HG03196 (cell line): ENCODE results near the gene DLX4.

Experiments used
- ATAC-seq: cut with Tn5 transposase; IDR thresholded peaks from one replicate; pipeline ENCODE4 v1.9.1; 2021; ENCODE audit not compliant: unreplicated experiment

The DLX4 gene

DNA sequence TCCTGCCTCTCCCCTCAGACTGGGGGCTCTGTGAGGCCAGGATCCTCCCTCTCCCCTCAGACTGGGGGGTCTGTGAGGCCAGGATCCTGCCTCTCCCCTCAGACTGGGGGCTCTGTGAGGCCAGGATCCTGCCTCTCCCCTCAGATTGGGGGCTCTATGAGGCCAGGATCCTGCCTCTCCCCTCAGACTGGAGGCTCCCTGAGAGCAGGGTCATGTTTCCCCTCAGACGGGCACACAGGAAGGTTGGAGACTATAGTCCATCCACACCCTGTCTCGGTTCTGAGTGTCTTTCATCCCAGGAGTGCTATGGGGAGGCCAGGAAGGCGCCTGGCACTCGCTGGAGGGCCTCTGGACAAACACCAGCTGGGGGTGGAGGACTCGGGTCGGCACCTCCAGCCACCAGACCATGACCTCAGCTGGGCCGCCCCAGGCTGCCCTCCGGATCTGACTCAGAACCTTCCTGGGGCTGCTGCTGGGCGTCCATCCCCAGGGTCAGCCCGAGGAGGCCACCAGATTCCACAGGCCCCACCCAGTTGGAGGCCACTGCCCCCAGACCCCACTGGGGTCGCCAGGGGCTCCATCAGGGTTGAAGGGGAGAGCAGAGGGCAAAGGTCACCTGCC is 21.9 kb upstream of the DLX4 start:
- ATAC-seq: no peak

DNA sequence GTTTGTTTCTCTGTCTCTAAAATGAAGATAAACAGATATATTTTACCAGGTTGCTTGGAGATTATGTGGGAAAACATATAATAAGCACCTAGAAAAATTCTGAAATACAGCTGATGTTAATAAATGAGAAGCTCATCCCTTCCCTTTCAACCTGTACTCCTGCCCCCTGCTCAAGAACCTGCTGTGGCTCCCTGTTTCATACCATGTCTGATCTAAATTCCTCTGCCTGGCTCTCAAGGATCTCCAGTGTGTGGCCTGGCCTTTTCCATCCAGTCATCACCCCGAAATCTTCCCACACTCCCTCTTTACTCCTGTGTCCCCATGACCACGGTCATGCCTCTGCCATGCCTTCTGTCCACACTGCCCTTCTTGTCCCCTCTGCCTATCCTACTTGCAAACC is 19.4 kb upstream of the DLX4 start:
- ATAC-seq: no peak

DNA sequence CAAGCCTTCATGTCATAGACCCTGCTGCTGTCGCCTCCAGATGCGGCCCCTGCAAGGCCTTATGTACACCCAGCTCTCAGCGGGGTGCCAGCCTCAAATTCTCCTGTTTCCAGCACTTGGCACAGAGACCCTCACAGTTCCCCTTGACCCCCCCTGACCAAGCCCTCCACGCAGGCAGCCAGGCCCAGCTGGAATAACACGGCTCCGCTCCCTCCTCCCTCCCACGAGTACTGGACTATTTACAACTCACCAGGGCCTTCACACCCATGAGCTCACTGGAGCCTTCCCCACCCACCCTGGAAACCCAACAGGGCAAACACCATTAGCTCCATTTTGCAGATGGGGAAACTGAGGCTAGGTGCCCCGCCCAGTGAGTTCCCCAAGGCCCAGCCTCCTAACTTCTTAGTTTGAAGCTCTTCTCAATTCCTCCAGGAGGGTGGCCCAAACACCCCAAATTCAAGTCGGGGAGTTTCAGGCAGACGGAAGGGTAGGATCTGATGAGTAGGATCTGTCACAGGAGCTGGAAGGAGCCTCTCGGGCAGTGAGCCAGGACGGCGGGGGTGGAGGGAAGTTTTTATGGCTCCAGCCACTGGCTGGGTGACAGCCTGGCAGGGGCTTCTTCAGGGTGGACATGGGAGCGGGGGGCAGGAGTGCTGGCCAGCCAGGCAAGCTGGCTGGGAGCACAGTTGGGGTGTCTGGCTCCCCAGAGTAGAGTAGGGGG is 17.5 kb upstream of the DLX4 start:
- ATAC-seq: no peak

DNA sequence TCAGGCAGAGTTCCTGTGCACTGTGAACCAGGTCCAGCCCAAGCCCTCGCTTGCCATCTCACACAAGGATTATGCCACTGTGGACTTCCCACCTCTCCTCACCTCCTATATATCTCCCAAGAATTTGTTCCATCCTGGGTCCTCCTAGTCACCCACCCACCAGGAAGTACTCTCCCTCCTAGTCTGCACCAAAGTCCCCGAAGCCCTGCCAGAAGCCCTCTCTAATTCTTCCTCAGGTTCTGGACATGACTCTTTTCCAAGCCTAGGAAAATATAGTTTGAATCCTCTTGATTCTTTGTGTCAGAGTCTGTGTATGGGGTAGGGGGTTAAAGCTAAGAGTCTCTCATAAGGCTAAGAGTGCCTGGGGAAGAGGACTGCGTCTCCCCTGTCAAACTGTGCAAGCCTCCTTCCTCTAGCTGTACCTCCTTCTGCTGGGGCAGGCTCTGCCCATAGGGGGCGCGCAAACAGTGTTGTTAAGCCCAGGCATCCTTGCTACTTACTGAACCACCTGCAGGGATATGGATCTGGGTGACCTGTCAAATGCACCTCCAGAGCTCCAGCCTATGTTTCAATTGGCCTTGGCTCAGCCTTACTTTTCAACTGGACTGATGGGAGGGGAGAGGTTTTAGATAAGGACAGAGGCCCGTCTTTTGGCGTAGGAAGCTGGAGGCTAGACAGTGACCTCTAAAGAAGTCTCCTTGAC is 16.6 kb upstream of the DLX4 start:
- ATAC-seq: no peak

DNA sequence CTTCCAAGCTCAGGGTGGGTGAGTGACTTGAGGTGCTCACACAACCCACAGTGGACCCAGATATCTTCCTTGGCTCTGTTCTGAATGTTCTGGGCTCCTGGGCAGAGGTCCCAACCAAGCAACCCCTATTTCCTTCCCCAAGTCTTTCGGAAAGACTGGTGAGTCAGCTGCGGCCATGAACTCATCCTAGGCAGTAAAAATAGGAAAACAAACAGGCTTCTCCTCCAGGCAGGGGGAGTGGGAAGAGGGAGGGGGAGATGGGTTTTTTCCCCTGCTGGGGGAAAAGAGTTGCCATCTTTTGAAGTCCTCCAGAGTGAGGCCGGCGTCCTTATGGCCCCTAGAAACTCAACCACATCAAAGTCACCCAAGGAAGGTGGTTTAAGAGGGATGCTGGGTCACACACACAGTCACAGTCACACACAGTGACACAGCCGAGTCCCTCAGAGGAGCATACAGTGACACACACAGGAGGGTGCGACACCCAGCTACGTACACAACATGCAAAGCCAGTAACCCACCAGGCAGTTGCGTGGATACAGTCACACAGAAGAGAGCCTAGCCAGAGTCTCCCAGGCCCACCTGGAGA is 16.0 kb upstream of the DLX4 start:
- ATAC-seq: no peak

DNA sequence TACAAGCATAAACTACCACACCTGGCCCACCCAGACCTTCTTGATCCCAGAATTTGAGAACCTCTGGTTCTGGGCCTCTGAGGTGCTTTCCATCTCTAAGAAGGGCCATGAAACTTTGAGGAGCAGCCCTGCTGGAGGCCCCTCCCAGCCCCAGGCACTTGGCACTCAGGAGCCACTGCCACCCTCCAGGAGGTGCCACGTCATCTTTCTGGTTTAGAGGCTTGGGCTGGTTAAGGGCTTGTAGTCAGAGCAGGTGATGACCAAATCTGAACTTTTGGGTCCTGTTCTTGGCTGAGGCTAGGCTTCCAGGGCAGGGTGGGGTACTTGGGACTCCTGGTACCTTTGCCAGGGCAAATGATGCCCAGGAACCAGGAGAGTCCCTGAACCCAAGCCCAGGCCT is 13.8 kb upstream of the DLX4 start:
- no peak for ATAC-seq

DNA sequence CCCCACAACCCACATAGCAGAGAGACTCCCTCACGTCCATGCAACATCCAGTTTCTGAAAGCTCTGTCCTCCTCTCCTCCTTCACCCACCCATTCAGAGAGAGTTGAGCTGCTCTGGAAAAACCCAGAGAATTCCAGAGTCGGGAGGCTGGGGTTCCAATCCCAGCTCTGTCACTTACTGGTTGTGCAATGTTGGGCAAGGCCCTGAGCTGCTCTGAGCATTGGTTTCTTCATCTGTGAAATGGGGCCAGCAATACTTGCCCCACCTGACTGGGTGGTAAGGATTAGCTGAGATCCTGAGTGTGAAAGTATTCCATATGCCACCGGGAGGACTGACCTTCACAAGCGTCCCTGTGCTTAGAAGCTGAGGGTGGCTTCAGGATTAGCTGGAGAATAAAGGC is 12.2 kb upstream of the DLX4 start:
- no peak for ATAC-seq

DNA sequence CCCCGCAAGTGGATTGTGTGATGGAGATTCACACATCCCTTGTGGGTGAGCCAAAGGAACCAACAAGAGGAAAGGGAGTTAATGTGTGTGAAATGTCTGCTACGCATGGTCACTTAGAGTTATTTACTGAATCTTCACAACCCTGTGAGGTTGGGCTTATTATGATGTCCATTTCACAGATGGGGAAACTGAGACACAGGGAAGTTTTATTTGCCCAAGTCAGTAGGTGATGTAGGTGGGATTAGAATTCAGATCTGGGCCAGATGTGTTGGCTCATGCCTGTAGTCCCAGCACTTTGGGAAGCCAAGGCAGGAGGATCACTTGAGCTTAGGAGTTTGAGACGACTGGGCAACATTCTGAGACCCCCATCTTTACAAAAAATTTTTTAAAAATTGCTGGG is 11.6 kb upstream of the DLX4 start:
- no peak for ATAC-seq

DNA sequence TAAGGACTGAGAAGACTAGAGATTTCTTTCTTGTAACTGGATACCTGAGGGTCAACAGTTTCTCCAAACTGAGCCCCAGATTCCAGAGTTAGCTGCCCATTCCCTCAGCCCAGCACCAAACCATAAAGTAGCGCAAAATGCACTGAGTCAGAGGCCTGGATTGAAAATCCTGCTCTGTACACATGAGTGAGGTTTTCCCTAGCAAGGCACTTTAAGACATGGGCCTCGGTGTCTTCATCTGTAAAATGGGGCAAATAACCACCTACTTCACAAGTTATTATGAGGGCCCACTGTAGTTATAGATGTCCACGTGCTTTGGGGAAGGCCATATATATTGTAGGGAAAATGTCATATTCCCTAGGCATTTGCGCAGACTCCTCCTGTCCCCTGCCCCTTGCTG is 10.3 kb upstream of the DLX4 start:
- ATAC-seq: no peak

DNA sequence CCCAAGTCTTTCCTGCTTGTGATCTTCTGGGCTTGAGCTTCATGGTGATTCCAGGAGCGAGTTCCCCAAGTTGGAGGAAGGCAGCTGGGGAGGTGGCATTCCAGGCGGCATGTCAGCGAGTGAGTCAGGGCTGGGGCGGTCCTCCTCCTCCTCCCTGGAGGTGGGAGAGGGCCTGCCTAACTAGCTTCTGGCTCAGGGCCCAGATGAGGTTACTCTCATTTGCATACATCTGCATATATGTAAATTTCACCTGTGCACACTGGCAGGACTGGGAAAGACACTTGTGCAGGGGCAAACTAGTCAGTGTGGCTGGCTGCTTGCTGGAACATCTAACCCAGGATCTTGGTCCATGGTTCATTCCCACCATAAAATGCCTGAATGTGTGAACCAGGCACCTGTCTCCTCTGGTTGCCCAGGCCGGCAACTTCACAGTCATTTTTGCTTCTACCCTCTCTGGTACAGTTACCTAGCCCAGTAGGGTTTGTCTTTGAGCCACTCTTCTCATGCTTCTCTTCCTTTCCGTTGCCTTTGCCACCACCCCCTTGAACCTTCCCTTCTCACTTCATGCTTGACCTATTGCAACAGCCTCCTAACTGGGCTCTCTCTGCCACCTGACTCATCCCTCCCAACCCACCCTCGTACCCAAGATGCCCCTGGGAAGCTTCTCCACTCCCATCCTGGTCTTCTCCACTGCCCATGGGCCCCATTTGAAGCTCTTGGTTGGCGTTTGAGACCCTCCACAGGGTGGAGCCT is 9.6 kb upstream of the DLX4 start:
- no peak for ATAC-seq

DNA sequence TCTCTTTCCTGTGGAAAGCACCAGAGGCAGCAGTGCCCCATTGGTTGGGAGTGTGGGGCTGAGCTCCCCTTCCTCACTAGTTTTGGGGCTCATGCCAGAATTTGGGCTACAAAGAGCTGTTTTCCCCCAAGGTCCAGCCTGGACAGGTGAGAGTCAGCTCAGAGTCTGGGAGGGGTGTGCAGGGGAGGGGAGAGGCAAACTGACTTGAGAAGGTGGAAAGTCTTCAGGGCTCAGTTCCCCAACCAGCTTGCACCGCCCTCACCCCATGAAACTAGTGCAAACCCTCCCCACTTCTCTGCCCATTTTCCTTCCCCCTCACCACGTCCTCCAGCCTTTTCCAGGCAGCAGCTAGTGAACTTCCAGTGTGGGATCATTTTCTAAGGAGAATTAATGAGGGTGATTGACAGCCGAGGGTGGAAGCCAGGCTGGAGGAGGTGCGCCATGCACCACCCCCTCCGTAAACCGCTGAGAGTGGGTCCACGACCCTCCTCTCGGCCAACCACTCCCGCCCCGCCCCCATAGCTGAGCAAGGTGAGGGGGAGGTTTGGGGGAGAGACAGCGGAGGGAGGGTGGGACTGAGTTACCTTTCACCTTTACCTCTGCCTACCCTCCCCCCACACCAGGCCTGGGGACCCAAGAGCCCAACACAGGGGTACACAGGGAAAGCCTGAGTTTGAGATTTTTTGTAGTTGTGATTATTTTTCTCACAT is 6.2 kb upstream of the DLX4 start:
- no peak for ATAC-seq

DNA sequence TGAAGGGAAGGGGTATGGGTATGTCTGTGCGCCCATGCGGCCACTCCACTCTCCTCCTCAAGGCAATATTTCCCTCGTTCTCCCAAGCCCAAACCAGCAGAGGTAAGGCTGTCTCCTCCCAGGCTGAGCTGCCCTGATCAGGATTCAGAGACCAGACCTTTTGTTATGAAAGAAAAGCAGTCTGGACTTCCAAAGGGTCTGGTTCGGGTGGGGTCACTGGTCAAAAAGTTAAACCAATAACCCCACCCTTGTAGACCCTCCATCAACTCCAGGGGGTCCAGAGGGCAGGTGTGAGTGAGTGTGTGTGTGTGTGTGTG is 5.7 kb upstream of the DLX4 start:
- ATAC-seq: no peak

DNA sequence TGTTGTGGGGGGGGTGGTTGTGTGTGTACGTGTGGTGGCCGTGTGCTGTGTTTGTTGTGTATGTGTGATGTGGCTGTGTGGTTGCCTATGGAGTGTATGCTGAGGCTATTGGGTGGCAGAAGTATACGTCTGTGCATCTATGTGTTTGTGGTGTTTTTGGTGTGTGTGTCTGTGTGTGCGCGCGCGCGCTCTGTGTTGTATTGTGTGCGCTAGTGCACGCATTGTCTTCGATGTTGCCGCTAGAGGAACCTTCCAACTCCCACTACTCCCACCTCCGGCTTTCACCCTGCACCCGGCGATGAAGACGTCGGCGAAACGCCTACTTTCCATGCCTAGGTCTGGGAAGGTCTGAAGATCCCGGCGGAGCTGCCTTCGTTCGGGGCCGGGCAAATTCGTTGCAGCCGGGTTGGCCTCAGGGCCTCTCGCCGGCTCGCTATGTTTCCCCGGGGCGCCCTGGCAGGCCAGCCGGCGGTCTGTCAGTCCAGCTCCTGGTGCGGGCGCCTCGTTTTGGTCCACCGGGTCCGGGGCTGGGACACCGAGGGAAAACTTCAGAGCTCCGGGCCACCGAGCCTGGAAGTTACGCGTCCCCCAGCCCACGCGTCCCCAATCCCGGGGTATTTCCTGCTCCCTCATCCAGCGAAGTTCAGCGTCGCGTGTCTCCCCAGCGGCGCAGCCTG is 5.2 kb upstream of the DLX4 start:
- ATAC-seq: no peak

DNA sequence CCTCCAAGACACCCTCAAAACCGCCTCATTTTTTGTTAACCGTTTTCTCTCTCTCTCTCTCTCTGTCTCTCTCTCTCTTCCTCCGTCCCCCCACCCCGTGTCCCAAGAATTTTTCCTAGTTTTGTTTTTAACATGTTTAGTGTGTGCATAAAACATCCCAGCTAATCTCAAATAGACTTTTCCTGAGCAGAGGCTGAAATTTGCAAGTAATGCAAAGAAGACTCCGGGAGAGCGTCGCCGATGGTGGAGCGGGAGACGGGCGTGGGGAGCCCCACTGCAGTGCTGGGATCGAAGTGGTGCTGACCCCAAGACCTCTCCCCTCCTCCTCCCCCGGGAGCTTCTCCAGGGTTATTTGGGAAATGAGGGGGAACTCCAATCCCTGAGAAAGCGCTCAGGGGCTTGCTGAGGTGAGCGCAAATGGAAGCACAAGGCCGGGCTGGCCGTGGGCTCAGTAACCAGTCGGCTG is 4.7 kb upstream of the DLX4 start:
- no peak for ATAC-seq

DNA sequence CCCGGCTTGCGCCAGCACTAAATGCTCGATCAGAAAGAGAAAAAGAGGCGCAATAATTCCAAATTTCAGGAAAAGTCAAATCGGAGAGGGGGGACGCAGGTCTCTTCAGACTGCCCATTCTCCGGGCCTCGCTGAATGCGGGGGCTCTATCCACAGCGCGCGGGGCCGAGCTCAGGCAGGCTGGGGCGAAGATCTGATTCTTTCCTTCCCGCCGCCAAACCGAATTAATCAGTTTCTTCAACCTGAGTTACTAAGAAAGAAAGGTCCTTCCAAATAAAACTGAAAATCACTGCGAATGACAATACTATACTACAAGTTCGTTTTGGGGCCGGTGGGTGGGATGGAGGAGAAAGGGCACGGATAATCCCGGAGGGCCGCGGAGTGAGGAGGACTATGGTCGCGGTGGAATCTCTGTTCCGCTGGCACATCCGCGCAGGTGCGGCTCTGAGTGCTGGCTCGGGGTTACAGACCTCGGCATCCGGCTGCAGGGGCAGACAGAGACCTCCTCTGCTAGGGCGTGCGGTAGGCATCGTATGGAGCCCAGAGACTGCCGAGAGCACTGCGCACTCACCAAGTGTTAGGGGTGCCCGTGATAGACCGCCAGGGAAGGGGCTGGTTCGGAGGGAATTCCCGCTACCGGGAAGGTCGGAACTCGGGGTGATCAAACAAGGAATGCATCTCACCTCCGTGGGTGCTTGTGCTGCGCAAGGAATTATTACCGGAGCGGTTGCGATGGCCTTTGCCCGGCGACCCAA is 4.0 kb upstream of the DLX4 start:
- no peak for ATAC-seq

DNA sequence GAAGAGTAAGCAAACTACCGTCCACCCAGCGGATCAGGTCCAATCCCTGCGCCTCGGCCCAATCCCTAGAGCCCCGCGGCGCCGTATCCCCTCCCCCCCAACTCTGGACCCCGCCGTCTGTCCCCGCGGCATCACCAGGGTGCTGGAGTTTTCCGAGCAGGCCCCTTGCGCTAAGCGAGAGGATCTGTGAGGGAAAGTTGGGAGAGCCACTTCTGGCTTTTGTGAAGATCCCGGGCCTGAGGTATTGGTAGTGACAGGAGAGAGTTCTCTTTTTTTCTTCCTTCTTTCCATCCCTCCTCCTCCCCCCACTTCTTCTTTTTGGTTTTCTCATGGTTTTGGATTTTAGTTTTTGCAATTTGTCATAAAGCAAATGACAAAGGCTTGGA is 3.5 kb upstream of the DLX4 start:
- no peak for ATAC-seq

DNA sequence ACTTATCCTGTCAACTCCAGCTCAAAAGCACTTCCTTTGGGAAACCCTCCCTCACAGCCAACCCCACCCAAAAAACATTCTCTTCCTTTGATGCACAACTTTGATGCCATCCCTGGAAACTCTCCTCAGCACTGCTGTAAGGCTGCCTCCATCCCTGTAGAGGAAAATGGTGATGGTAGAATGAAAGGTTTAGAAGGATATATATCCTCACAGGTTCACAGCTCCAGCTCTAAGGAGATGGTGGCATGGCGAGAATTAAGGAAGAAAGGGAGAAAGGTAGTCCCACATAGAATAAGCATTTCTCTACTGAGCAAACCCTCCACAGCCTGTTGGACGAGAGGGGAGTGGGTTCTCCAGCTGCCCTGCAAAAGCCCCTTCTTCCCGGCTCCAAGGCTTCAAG is 2.2 kb upstream of the DLX4 start:
- no peak for ATAC-seq

DNA sequence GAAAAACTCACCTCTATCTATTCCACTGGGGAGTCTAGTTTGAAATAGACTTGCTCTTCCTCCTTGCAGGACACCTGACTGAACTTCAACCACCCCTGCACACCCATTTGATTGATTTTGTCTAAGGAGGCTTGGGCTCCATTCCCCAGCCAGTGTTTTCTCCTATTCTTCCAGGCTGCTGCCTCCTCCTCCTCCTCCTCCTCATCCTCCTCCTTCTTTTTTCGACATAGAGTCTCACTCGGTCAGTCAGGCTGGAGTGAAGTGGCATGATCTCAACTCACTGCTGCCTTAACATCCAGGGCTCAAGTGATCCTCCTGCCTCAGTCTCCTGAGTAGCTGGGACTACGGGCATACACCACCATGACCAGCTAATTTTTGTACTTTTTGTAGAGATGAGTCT is 1.8 kb upstream of the DLX4 start:
- no peak for ATAC-seq

DNA sequence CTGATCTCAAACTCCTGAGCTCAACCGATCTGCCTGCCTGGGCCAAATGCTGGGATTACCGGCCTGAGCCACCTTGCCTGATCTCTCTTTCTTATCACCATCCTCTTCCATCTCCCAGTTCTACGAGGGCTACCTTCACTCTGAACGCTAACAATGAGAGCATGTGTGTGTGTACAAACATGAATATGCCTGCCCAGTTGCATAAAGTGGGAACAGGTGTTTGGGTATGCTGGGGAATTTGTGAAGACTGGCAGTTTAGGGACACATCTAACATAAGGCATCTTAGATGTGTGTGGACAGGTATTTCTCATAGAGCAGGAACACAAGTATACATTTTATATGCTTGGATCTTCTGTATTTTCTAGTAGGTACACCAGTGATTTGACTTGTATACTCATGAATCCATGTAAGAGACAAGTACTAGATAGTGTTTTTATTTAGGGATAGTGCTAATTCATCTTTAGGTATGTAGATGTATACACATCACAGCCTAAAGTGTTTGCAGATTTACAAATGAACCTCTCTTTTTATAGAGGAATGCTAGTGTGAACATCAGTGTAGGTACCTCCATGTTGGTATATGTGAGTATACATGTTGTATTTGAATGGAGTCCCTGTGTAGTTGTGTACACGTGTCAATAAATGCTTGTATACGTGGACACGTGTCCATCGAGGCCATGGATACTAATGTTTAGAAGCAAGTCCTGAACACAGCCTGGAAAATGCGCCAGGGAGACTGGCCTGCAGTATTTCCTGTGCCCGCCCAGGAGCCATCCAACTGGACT is 1.2 kb upstream of the DLX4 start:
- ATAC-seq: no peak
